Right lobe of liver (tissue), 6 donors: ENCODE results near the gene NLRP9. TPM values are rescaled to one million over a fixed set of nuclear protein-coding genes. Genes with fewer than 3 reads are reported as not detected.

Source experiments
- ATAC-seq, 4 donors: fragments of 200-7000 bp; cut with Tn5 transposase; one replicate each; pipeline ENCODE4 v1.9.1; 2020; ENCODE audit warnings: mild to moderate bottlenecking in 4 of 4, moderate library complexity in 4 of 4
- DNase-seq, 3 donors: peaks; one replicate each; pipeline ENCODE4 v3.0.0-alpha.2; 2020
- H3K27ac ChIP-seq, 3 donors: fragments of 200-600 bp; one replicate each; pipeline ENCODE4 v1.8.0; 2022
- H3K27me3 ChIP-seq, 2 donors: fragments of 200-600 bp; one replicate each; pipeline ENCODE4 v1.8.0; 2022
- H3K36me3 ChIP-seq, 4 donors: fragments of 200-600 bp; sonication (generic) in 1 of 4; one replicate each; pipeline versions ENCODE4 v1.5.1 to v1.8.0; 2017 to 2022; ENCODE audit warnings: control low read depth in 1 of 4
- H3K4me1 ChIP-seq, 4 donors: fragments of 200-600 bp; sonication (generic) in 1 of 4; one replicate each; pipeline versions ENCODE4 v1.5.1 to v1.8.0; 2017 to 2022; ENCODE audit warnings: control low read depth in 1 of 4
- H3K4me3 ChIP-seq, 3 donors: fragments of 200-600 bp; one replicate each; pipeline ENCODE4 v1.8.0; 2022
- H3K9me3 ChIP-seq, 4 donors: fragments of 200-600 bp; sonication (generic) in 1 of 4; one replicate each; pipeline versions ENCODE4 v1.5.1 to v1.8.0; 2017 to 2022; ENCODE audit warnings: control low read depth in 1 of 4
- POLR2A ChIP-seq: fragments of 450-650 bp; IDR thresholded peaks from one replicate; pipeline ENCODE4 v1.6.1; 2017; ENCODE audit warnings: antibody characterized with exemption, mild to moderate bottlenecking
- WGBS: methylation state at CpG from one replicate; pipeline ENCODE4 v1.1.6; 2018; ENCODE audit warnings: low coverage, low lambda C conversion rate; ENCODE audit not compliant: insufficient coverage; ENCODE audit errors: missing lambda C conversion rate; 5-methylcytosine and 5-hydroxymethylcytosine counted together
- intact Hi-C, 2 donors: fragments of 100-400 bp; cut with DNase I; formaldehyde crosslinking; loops; one replicate each; pipeline versions ENCODE4 v1.11.2 to v1.14.1; 2022
- total RNA-seq, 6 experiments: library from RNA; depleted of rRNA in 2 of 6; stranded (reverse); fragments of >200 nt in 2 of 6; fragmentation: NEBNext Ultra II Directional in 3 of 6; extraction: Animal tissue kit (Norgen Biotek cat#: 25700) in 3 of 6; gene quantifications; one replicate each; pipeline versions ENCODE4 v1.1.0 to v1.2.4, GENCODE V29; 2016 to 2023
- TF ChIP-seq, protein P1 (sequence below), 4 donors: fragments of 200-600 bp in 3 of 4; fragments of 450-650 bp in 1 of 4; IDR thresholded peaks; one replicate each; pipeline versions ENCODE4 v1.5.1 to v1.8.0; 2016 to 2022; ENCODE audit warnings: antibody characterized with exemption in 4 of 4, mild to moderate bottlenecking in 2 of 4
- donor health status: DM: no; HTN: yes; CAD: no.
- donor health status: DM: no; HTN: no; CAD: no.
- donor health status: DM: no; HTN: no; CAD: no.
- donor health status: DM: no; HTN: yes; CAD: no.
- donor health status: DM: no; HTN: yes; CAD: no.

The NLRP9 gene
- total RNA-seq, 6 experiments from 2014 or later: not detected

DNA sequence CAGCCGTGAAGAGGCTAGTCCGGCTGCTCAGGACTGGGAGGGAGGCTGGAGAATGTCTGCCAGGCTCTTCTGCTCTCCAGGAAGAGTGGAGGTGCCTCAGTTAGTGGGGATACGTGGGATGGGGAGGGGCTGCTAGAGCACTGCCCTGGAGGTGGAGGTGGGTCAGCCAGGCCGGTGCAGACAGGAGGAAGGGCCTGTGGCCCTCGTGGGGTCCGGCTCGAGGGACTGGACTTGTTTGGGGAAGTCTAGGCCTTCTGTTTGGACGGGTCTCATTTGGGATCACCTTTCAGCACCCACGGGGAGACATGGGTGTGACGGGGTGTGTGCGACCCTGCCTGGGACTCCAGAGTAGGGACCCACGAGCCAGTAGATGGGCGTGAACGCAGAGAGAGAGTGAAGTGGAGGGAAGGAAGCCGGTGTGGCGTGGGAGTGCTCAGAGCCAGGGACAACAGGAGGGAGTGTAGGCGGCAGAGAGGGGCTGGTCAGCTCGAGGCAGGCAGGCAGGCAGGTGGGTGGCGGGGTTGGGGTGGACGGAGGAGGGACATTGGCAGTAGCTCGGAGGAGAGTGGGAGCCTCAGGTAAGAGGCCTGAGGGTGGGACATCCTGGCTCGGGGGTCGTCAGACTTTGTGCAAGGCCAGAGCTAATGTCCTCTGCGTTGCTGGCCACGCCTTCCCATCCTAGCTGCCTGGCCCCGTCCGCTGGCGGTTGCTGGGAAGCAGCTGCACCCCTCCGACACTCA is 51.7 kb downstream of the NLRP9 start:
- TF ChIP-seq POLR2A: no peak
- TF ChIP-seq, protein P1, sequence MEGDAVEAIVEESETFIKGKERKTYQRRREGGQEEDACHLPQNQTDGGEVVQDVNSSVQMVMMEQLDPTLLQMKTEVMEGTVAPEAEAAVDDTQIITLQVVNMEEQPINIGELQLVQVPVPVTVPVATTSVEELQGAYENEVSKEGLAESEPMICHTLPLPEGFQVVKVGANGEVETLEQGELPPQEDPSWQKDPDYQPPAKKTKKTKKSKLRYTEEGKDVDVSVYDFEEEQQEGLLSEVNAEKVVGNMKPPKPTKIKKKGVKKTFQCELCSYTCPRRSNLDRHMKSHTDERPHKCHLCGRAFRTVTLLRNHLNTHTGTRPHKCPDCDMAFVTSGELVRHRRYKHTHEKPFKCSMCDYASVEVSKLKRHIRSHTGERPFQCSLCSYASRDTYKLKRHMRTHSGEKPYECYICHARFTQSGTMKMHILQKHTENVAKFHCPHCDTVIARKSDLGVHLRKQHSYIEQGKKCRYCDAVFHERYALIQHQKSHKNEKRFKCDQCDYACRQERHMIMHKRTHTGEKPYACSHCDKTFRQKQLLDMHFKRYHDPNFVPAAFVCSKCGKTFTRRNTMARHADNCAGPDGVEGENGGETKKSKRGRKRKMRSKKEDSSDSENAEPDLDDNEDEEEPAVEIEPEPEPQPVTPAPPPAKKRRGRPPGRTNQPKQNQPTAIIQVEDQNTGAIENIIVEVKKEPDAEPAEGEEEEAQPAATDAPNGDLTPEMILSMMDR (IDR thresholded peaks at IDR 0.05): no peak
- ATAC-seq (no peak), DNase-seq (peak in 2 of 3 donors; percentile 16 to 37)
- WGBS: 86% methylated on average over 18 of the region's 29 CpGs
- no peak overlapping the region for H3K27ac ChIP-seq
- H3K36me3 ChIP-seq: peaks cover 0 to 38% (median 19%) of the 10 kb centered on the region in 4 donors
- H3K9me3 ChIP-seq: no peaks in the 10 kb centered on the region
- H3K4me3 ChIP-seq: no peak overlapping the region
- H3K4me1 ChIP-seq: peaks cover 0 to 33% (median 15%) of the 10 kb centered on the region in 4 donors
- intact Hi-C loops: loop anchor here in 1 of 2 donors (10.0 kb wide), 1 partner anchor 118 kb away; no protein-coding TSS in a partner anchor
- no peaks in the 10 kb centered on the region for H3K27me3 ChIP-seq

DNA sequence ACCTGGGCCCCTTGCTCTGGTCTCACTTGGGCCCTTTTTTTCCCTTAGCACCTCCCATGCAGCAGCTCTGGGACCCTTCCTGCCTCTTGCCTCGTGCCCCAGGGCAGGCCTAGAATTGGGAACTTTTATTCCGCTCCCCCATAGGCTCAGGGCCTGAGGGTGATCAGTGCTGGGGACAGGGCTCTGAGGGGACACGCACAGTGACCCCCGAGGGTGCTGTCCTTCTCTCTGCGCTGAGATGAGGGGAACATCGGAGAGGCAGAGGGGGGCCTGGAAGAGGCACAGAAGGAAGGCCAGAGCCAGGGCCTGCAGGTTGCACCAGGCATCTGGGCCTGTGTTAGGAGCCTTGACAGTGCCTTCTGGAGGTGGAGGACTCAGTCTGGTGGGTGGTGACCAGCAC is 52.4 kb downstream of the NLRP9 start:
- Histone ChIP-seq H3K4me3 (no peak overlapping the region), H3K4me1 (peaks cover 0 to 36% (median 17%) of the 10 kb centered on the region in 4 donors), H3K27me3 (no peaks in the 10 kb centered on the region), H3K9me3 (no peaks in the 10 kb centered on the region), H3K36me3 (peaks cover 0 to 40% (median 18%) of the 10 kb centered on the region in 4 donors), H3K27ac (no peak overlapping the region)
- DNase-seq (peak in 1 of 3 donors; percentile 35), ATAC-seq (no peak)
- TF ChIP-seq, protein P1 (IDR thresholded peaks at IDR 0.05): no peak
- TF ChIP-seq POLR2A: no peak
- intact Hi-C loops: loop anchor here in 1 of 2 donors (10.0 kb wide), 1 partner anchor 119 kb away; no protein-coding TSS in a partner anchor
- 100% methylated on average over 1 of the region's 6 CpGs for WGBS

DNA sequence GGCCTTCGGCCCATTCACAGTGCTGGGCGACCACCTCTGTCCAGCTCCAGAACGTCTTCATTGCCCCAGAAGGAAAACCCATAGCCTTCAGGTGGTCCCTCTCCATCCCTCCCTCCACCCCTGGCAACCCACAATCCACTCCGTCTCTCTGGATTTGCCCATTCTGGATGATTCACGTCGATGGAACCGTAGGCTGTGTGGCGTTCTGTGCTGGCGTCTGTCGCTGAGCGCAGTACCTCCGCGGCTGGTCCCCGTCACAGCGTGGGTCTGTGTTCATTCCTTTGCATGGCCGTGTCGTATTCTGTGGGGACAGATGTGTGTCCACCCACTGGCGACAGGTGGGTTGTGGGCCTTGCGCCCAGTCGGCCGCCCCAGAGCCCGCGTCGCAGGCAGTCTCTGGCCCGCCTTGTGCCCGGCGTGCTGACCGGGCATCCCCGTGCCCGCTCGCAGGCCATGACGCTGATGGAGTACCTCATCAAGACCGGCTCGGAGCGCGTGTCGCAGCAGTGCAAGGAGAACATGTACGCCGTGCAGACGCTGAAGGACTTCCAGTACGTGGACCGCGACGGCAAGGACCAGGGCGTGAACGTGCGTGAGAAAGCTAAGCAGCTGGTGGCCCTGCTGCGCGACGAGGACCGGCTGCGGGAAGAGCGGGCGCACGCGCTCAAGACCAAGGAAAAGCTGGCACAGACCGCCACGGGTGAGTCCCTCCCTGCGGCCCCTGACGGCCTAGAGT is 53.1 kb downstream of the NLRP9 start:
- H3K9me3 ChIP-seq: no peaks in the 10 kb centered on the region
- H3K4me3 ChIP-seq: no peak overlapping the region
- H3K4me1 ChIP-seq: peaks cover 0 to 38% (median 17%) of the 10 kb centered on the region in 4 donors
- peak overlapping the region; percentile 68 to 91 (median 91) for H3K27ac ChIP-seq
- TF ChIP-seq POLR2A: no peak
- TF ChIP-seq, protein P1 (IDR thresholded peaks at IDR 0.05): no peak
- peaks cover 0 to 35% (median 14%) of the 10 kb centered on the region in 4 donors for H3K36me3 ChIP-seq
- no peak for ATAC-seq
- WGBS: 96% methylated on average over 30 of the region's 60 CpGs
- intact Hi-C loops: loop anchor here in 1 of 2 donors (10.0 kb wide), 1 partner anchor 120 kb away; no protein-coding TSS in a partner anchor
- H3K27me3 ChIP-seq: no peaks in the 10 kb centered on the region
- peak in 2 of 3 donors; percentile 27 to 58 for DNase-seq

DNA sequence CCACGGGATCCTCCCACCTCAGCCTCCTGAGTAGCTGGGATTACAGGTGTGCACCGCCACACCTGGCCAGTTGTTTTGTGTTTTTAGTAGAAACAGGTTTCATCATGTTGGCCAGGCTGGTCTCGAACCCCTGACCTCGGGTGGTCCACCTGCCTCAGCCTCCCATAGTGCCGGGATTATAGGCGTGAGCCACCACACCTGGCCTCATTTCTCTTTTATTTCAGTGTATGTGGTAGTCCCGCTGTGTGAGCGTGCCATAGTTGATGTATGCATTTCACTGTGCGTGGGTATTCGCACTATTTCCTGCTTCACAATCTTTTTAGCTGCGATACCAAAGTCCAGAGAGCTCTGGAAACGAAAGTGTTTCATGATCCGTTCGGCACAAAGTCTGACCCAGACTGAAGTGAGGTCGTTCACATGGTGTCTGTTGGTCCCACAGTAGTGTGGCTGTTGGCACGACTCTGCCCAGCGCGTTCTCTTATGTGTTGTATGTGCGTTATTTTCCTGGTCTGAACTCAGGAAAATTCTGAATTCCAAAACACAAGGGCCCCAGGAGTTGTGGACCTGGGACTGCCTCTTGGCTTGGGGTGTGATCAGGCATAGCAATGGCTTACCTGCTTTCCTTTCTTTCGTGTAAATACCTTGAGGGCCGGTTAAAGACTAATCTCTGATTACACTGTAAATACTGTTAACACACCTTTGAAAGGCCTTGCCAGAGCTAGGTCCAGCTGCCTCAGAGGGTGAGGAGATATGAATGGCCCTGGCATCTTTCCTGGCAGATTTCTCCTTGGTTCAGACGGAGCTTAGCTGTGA is 54.5 kb downstream of the NLRP9 start:
- WGBS: 45% methylated on average over 15 of the region's 22 CpGs
- peaks cover 0 to 46% (median 20%) of the 10 kb centered on the region in 4 donors for H3K4me1 ChIP-seq
- no peaks in the 10 kb centered on the region for H3K27me3 ChIP-seq
- ATAC-seq (peak; percentile 85 to 89 (median 86)), DNase-seq (peak; percentile 60 to 84 (median 76))
- H3K4me3 ChIP-seq: peak overlapping the region in 2 of 3 donors; percentile 31 to 34
- peak overlapping the region; percentile 79 to 91 (median 91) for H3K27ac ChIP-seq
- TF ChIP-seq POLR2A: peak; percentile 43
- TF ChIP-seq, protein P1 (IDR thresholded peaks at IDR 0.05): no peak
- intact Hi-C loops: loop anchor here in 1 of 2 donors (10.0 kb wide), 1 partner anchor 121 kb away; no protein-coding TSS in a partner anchor
- no peaks in the 10 kb centered on the region for H3K9me3 ChIP-seq
- H3K36me3 ChIP-seq: peaks cover 0 to 33% (median 16%) of the 10 kb centered on the region in 4 donors
